IPS-11a (cell line): Measurements from ENCODE around the gene INPP4B.

ENCODE experiments used
- H3K4me3 ChIP-seq: one replicate; pipeline ENCODE4 v1.5.1; 2013; ENCODE audit warnings: low read depth, low read length, control low read depth

INPP4B gene

GRCh38 chr4:142846108-142846728 is at the start of gene INPP4B:
Gene INPP4B (minus strand): TSS chr4:142846301.
- peak within 1 kb of the TSS; percentile 39 for H3K4me3 ChIP-seq

DNA sequence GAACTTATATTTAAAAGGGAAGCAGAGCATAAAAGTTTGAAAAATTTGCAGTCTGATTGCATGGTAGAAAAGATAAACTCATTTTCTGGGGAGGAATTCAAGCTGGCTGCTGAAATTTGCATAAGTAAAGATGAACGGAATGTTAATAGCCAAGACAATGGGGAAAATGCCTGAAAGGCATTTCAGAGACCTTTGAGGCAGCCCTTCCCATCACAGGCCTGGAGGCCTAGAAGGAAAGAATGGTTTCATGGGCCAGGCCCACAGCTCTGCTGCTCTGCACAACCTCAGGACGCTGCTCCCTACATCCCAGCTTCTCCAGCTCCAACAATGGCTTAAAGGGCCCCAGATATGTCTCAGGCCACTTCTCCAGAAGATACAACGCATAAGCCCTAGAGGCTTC is 46.9 kb upstream of the INPP4B start:
- no peak overlapping the region for H3K4me3 ChIP-seq

- H3K4me3 ChIP-seq, result no peak overlapping the region
These were observed 40.5 kb upstream of the INPP4B start for GRCh38 chr4:142886566-142886965.

DNA sequence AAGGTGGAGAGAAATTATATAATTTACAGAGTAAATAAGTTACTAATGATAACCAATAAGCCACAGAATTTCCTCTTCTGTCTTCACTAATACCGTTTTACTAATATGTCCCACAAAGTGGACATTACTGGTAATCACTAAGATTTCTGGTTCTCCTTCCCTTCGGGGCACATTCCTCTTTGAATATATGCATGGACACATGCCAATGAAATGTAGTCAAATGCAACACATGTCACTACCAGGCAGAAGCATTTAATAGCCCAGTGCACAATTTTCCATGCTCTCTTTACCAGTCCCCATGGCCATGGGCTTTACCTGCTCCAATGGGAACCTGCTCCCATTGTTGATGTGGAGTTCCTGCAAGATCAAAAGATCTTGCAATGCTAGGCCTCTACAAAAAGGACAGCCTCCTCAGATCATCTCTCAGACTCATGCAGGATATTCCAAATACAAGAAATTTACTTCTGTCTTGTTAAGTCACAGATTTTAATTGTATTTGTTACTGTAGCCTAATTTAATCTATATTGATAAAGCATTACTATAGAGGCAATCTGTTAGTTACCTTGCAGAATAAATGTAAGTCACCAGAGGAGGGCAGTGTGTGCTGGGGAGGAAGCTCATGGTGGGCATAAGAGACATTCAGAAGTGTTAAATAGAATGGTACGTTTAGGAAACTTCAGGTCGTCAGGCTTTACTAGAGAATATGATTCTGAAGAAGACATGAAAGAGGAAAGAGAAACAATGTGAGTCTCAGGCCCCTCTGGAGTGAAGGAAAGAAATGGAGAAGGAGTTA is 37.1 kb upstream of the INPP4B start:
- H3K4me3 ChIP-seq, result no peak overlapping the region

DNA sequence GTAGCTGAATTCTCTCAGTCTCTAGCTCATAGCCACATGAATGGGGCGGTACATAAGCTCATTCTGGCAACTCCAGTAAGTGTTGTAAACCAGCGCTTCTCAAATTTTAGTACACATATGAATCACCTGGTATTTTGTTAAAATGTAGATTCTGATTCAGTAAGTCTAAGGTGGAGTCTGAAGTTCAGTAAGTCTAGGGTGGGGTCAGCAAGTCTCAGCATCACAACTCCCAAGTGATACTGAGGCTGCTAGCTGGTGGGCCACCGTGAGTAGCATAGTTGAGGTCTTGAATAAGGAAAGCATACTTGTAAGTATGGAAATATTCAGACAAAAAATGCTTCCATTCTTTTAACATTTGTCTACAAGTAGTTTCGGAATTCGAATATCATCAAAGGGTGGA is 36.1 kb upstream of the INPP4B start:
- no peak overlapping the region for H3K4me3 ChIP-seq

- H3K4me3 ChIP-seq, result no peak overlapping the region
These were observed 35.2 kb upstream of the INPP4B start for GRCh38 chr4:142881331-142881730.

DNA sequence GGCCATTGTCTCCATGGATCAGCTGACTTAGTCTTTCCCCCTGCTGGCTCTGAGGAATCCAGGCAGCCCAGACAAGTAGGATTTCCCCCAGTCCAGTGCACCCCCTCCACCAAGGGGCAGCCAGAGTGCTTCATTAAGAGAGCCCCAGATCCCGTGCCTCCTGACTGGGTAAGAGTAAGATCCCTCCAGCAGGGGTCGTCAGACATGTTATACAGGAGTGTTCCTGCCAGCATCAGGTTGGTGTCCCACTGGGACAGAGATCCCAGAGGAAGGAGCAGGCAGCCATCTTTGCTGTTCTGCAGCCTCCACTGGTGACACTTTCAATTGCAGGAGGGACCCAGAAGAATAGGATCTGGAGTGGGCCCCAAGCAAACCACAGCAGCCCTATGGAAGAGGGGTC is 29.0 kb upstream of the INPP4B start:
- H3K4me3 ChIP-seq, result no peak overlapping the region

DNA sequence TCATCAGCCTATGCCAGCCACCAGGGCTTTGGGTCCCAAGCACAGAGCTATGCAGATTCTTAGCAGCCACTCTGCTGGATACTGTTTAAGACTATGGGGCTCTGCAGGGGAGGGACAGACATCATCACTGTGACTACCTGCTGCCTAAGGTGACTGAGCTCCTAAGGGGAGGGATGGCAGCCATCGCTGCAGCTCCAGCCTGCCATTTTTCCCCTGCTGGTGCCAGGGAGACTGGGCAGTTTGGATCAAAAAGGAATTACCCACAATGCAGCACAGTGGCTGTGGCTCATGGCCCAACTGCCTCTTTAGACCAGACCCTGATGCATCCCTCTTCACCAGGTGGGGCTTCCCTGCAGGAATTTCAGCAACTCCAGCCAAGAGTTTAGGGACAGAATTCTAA is 28.6 kb upstream of the INPP4B start:
- no peak overlapping the region for H3K4me3 ChIP-seq

- H3K4me3 ChIP-seq, result no peak overlapping the region
These were observed 20.6 kb upstream of the INPP4B start for GRCh38 chr4:142866685-142867084.

DNA sequence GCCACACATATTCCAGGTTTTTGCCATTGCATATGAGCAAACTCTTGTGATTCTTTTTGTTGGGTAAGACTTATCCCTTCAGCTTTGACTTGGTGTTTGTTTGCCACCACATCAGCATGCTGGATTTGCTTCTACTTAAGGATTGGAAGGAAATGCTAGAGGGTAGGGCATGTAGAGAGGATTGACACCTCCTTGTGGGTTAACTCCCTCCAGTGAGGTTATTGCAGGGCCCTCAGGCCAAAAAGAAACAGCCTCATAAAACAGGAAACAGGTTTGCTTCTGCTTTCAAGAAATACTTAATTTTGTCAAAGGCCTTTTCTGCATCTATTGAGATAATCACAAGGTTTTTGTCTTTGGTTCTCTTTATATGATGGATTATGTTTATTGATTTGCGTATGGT is 15.2 kb upstream of the INPP4B start:
- H3K4me3 ChIP-seq, result no peak overlapping the region

DNA sequence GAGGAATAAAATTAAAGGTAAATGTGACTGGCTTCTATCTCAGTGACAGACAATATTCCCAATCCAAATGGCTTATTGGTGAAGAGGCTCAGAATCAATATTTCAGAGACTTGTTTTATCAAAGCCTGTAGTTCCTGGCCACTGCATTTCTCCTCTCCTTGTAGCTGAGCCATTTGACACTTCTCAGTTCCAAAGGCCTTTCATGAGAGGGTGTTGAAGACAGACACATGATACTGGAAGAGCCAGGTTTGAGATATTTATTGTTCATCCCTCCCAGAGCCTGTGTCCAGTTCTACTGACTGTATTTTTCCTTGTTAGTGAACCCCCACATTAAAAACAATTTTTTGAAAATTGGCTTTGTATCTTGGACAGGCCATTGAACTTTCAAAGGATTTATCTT is 12.9 kb upstream of the INPP4B start:
- no peak overlapping the region for H3K4me3 ChIP-seq

DNA sequence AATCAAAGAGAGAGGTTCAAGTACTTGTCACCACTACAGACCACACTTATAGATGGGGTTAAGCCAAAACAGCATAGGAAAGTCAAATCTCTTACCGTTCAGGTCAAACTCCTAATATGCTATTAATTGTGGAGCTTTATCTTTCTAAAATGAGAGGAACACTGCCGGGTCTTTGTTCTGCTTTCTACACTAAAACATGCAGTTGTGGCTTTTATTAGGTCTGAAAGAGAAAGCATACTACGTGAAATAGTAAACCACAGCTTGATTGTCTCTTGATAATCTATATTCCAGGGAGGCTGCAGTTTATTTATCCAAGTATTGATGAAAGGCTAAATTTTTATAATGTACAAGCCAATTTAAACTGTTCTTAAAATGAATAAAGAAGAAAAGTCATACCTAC is 12.3 kb upstream of the INPP4B start:
- H3K4me3 ChIP-seq, result no peak overlapping the region

- H3K4me3 ChIP-seq, result no peak overlapping the region
These were observed 10.5 kb upstream of the INPP4B start for GRCh38 chr4:142856576-142856975.

DNA sequence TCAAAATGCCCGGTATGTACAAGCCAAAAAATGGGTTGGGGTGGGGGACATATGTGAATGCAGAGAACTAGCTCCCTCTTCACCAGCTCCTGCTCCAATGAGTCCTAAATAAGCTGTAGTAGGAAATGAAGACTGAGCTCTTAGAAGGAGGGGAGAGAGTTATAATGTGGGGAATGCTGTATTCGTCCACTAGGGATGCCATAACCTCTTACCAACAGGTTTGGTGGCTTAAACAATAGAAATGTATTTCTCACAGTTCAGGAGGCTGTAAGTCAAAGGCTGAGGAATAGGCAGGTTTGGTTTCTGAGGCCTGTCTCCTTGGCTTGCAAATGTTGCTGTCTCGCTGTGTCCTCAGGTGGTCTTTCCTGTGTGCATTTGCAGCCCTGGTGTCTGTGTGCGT is 4.4 kb upstream of the INPP4B start:
- H3K4me3 ChIP-seq, result no peak overlapping the region

- H3K4me3 ChIP-seq, result peak overlapping the region; percentile 30
These were observed 862 bp upstream of the INPP4B start for GRCh38 chr4:142846729-142847596.

GRCh38 chr4:142845293-142846107 is 601 bp downstream of the INPP4B start:
- H3K4me3 ChIP-seq, result peak overlapping the region; percentile 39

DNA sequence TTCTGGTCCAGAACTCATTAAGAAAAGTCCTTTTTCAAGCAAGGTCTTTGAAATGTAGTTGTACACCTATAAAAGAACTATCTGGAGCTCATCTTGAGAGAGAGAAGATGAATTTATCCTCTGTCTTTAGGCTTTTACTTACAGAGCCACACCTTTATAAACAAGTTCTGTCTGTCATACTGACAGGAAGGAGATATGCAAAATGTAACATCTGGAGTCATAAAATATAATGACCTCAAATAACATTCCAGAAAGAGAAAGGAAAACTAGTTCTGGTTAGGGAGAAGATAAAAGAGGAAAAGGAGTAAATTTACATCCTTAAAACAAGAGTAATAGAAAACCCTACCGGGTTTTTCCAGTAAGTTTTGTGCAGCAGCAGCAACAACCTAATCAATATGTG is 1.3 kb downstream of the INPP4B start:
- H3K4me3 ChIP-seq, result no peak overlapping the region

DNA sequence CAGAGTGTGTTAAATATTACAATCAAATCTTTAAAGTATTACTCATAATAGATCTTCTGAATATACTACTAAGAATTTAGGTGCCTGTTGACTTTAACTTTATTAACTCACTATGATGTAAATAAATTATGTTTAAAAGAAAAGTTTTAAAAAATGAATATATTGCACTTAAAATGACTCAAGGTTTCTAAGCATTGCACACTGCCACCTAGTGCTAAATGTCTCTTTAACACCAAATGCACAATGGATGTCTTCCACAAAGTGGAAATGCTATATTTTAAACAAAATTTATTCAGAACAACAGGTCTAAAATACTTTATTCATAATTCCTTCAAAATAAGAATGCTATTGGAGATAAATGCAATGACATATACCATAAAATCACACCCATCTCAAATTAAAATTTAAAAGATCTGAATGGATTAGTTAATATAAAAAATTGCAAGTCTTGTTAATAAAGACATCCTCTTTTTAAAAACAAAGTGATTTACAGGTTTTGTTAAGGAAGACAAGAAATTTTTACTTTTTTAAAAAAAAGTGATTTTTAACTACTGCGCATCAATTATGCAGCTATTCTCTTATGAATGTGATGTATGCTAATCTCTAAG is 5.5 kb downstream of the INPP4B start:
- no peak overlapping the region for H3K4me3 ChIP-seq

GRCh38 chr4:142838778-142839177 is 7.3 kb downstream of the INPP4B start:
- no peak overlapping the region for H3K4me3 ChIP-seq

DNA sequence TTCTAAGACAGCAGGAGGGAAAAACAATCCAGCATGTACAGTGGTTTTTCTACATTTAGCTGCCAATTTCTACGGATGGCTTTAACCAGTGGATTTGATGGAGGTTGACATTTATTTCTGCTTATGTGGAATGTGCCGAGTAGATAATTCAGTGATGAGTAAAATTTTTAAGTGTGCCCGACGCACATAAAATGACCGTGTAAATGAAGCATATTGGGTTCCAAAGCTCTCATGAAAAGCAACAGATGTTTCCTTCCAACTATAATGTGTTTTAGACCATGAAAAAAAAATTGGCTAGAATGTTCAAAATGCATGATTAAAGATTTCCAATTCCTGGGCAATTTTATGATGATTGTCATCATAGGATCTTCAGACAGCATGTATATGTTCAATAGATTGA is 14.1 kb downstream of the INPP4B start:
- H3K4me3 ChIP-seq, result no peak overlapping the region
